Stimulated activated naive CD4-positive, alpha-beta T cell treated with Interleukin-2 at 50 U/mL for 16 hours (primary cell): ENCODE measurements around the gene BRCC3.
"Not testable (repeated sequence)": the region's sequence is repeated elsewhere in the genome, so short reads cannot be mapped to it uniquely, and the experiment has no call there.

Experiments
- DNase-seq: peaks from one replicate; lab custom pipeline; 2025; lab: John Stamatoyannopoulos, UW

The BRCC3 gene

GRCh38 chrX:155144926-155145325 lies 73.6 kb downstream of the BRCC3 start:
- no peak for DNase-seq

GRCh38 chrX:155147612-155148011 lies 76.3 kb downstream of the BRCC3 start:
- DNase-seq: not testable (repeated sequence)

- not testable (repeated sequence) for DNase-seq
Measured at GRCh38 chrX:155148166-155148565, 76.9 kb downstream of the BRCC3 start.

GRCh38 chrX:155148724-155149537 lies 77.6 kb downstream of the BRCC3 start:
- no peak for DNase-seq

- DNase-seq: no peak
Measured at GRCh38 chrX:155169881-155170280, 98.6 kb downstream of the BRCC3 start.
